Central memory CD4-positive, alpha-beta T cell (primary cell): ENCODE results near the gene POC1A.
A peak's percentile ranks its signal among the peaks of the same experiment; 100 is the strongest.

Experiments
- DNase-seq: peaks from one replicate; pipeline ENCODE4 v3.0.0; 2022

Gene POC1A

GRCh38 chr3:52126036-52126435, 28.2 kb downstream of the POC1A start:
- no peak for DNase-seq

GRCh38 chr3:52124766-52125165, 29.5 kb downstream of the POC1A start:
- DNase-seq = no peak

GRCh38 chr3:52124126-52124525, 30.1 kb downstream of the POC1A start:
- no peak for DNase-seq

- DNase-seq = peak; percentile 70
Measured at GRCh38 chr3:52123106-52123725, 31.0 kb downstream of the POC1A start.

- DNase-seq = no peak
Measured at GRCh38 chr3:52122491-52122890, 31.7 kb downstream of the POC1A start.

GRCh38 chr3:52121813-52122212, 32.4 kb downstream of the POC1A start:
- no peak for DNase-seq

- no peak for DNase-seq
Measured at GRCh38 chr3:52121464-52121805, 32.8 kb downstream of the POC1A start.

- DNase-seq = no peak
Measured at GRCh38 chr3:52120556-52121463, 33.4 kb downstream of the POC1A start.

- DNase-seq = no peak
Measured at GRCh38 chr3:52119826-52120225, 34.4 kb downstream of the POC1A start.

GRCh38 chr3:52119099-52119498, 35.1 kb downstream of the POC1A start:
- no peak for DNase-seq

- DNase-seq = no peak
Measured at GRCh38 chr3:52118156-52118875, 35.9 kb downstream of the POC1A start.

GRCh38 chr3:52117537-52117936, 36.7 kb downstream of the POC1A start:
- DNase-seq = no peak

- DNase-seq = no peak
Measured at GRCh38 chr3:52112056-52112455, 42.2 kb downstream of the POC1A start.

- no peak for DNase-seq
Measured at GRCh38 chr3:52110502-52110901, 43.7 kb downstream of the POC1A start.

- no peak for DNase-seq
Measured at GRCh38 chr3:52109611-52110301, 44.5 kb downstream of the POC1A start.

GRCh38 chr3:52108302-52109232, 45.7 kb downstream of the POC1A start:
- DNase-seq = no peak

- no peak for DNase-seq
Measured at GRCh38 chr3:52106951-52107611, 47.1 kb downstream of the POC1A start.

GRCh38 chr3:52104684-52105640, 49.3 kb downstream of the POC1A start:
- no peak for DNase-seq

- DNase-seq = no peak
Measured at GRCh38 chr3:52102934-52103333, 51.3 kb downstream of the POC1A start.

- no peak for DNase-seq
Measured at GRCh38 chr3:52099001-52099401, 55.2 kb downstream of the POC1A start.
